HEK293 (cell line): ENCODE results near the gene CNPY2.

ENCODE experiments used
- CTCF ChIA-PET: fragments of 350-600 bp; formaldehyde crosslinking; extraction: SDS; loops from one replicate; lab custom pipeline; 2021; ENCODE audit warnings: antibody characterized with exemption; lab: Yijun Ruan, JAX
- POLR2A ChIA-PET: fragments of 300-600 bp; formaldehyde crosslinking; extraction: SDS; loops from one replicate; lab custom pipeline; 2020; ENCODE audit warnings: antibody characterized with exemption, inconsistent platforms; lab: Yijun Ruan, JAX
- H3K27ac ChIP-seq: fragments of 200-500 bp; sonication (Bioruptor generic); 2 replicates; pipeline ENCODE4 v1.5.1; 2014; ENCODE audit warnings: low read depth, low read length, control low read depth, inconsistent platforms; ENCODE audit errors: extremely low read depth
- H3K36me3 ChIP-seq, 2 experiments: fragments of 200-500 bp in 1 of 2; sonication (Bioruptor generic) in 1 of 2; 1 replicate in 1 of 2; 2 replicates in 1 of 2; pipeline ENCODE4 v1.5.1; 2014 to 2017; ENCODE audit warnings: inconsistent platforms in 2 of 2, low read length in 2 of 2; ENCODE audit not compliant: control insufficient read depth in 2 of 2, insufficient read depth in 1 of 2
- H3K4me1 ChIP-seq: fragments of 200-500 bp; sonication (Bioruptor generic); 2 replicates; pipeline ENCODE4 v1.5.1; 2014; ENCODE audit warnings: mild to moderate bottlenecking, low read length, inconsistent platforms; ENCODE audit not compliant: control insufficient read depth, insufficient read depth
- H3K4me3 ChIP-seq: 2 replicates; pipeline ENCODE4 v1.5.1; 2011; ENCODE audit warnings: low read depth, mild to moderate bottlenecking, control low read depth, low read length, moderate library complexity
- H3K9me3 ChIP-seq: fragments of 200-500 bp; sonication (Bioruptor generic); 2 replicates; pipeline ENCODE4 v1.5.1; 2014; ENCODE audit warnings: low read depth, low read length, inconsistent platforms; ENCODE audit not compliant: control insufficient read depth, insufficient read depth
- GFI1B ChIP-seq: fragments of 450-650 bp; formaldehyde crosslinking; IDR thresholded peaks from 2 replicates; pipeline ENCODE4 v1.5.1; 2016; ENCODE audit warnings: missing biosample characterization, missing genetic modification characterization
- GLI2 ChIP-seq: fragments of 450-650 bp; formaldehyde crosslinking; IDR thresholded peaks from 2 replicates; pipeline ENCODE4; 2017; ENCODE audit warnings: missing biosample characterization, missing genetic modification characterization, low read depth, borderline replicate concordance
- GLIS1 ChIP-seq: fragments of 450-650 bp; formaldehyde crosslinking; IDR thresholded peaks from 2 replicates; pipeline ENCODE4 v1.5.1; 2016; ENCODE audit warnings: missing biosample characterization, missing genetic modification characterization
- SALL2 ChIP-seq: fragments of 450-650 bp; formaldehyde crosslinking; IDR thresholded peaks from 2 replicates; pipeline ENCODE4 v1.5.0; 2017; ENCODE audit warnings: missing biosample characterization, mild to moderate bottlenecking, missing genetic modification characterization, borderline replicate concordance
- SP2 ChIP-seq: fragments of 450-650 bp; formaldehyde crosslinking; IDR thresholded peaks from 2 replicates; pipeline ENCODE4 v1.5.1; 2016; ENCODE audit warnings: missing biosample characterization, missing genetic modification characterization
- ZBTB48 ChIP-seq: fragments of 450-650 bp; formaldehyde crosslinking; IDR thresholded peaks from 2 replicates; pipeline ENCODE4 v1.5.1; 2016; ENCODE audit warnings: missing biosample characterization, missing genetic modification characterization
- ZNF175 ChIP-seq: fragments of 450-650 bp; formaldehyde crosslinking; IDR thresholded peaks from 2 replicates; pipeline ENCODE4 v1.5.1; 2016; ENCODE audit warnings: missing biosample characterization, missing genetic modification characterization
- ZNF350 ChIP-seq: fragments of 450-650 bp; formaldehyde crosslinking; IDR thresholded peaks from 2 replicates; pipeline ENCODE4 v1.5.0; 2017; ENCODE audit warnings: missing biosample characterization, mild to moderate bottlenecking, missing genetic modification characterization
- ZNF391 ChIP-seq: fragments of 450-650 bp; formaldehyde crosslinking; IDR thresholded peaks from 2 replicates; pipeline ENCODE4 v1.5.1; 2016; ENCODE audit warnings: low read depth, missing biosample characterization, missing genetic modification characterization, borderline replicate concordance
- ZNF549 ChIP-seq: fragments of 450-650 bp; IDR thresholded peaks from 2 replicates; pipeline ENCODE4 v1.5.1; 2018; ENCODE audit warnings: missing biosample characterization, missing genetic modification characterization, mild to moderate bottlenecking, inconsistent platforms, moderate library complexity
- ZNF560 ChIP-seq: fragments of 450-650 bp; formaldehyde crosslinking; IDR thresholded peaks from 2 replicates; pipeline ENCODE4 v1.5.1; 2017; ENCODE audit warnings: missing biosample characterization, missing genetic modification characterization, borderline replicate concordance
- ZNF571 ChIP-seq: fragments of 450-650 bp; formaldehyde crosslinking; IDR thresholded peaks from 2 replicates; pipeline ENCODE4 v1.5.0; 2017; ENCODE audit warnings: missing biosample characterization, missing genetic modification characterization
- ZNF596 ChIP-seq: fragments of 450-650 bp; IDR thresholded peaks from 2 replicates; pipeline ENCODE4 v1.5.0; 2018; ENCODE audit warnings: missing biosample characterization, mild to moderate bottlenecking, missing genetic modification characterization, moderate library complexity
- ZNF664 ChIP-seq: fragments of 450-650 bp; formaldehyde crosslinking; IDR thresholded peaks from 2 replicates; pipeline ENCODE4 v1.5.1; 2016; ENCODE audit warnings: missing biosample characterization, missing genetic modification characterization
- ZNF768 ChIP-seq: fragments of 450-650 bp; formaldehyde crosslinking; IDR thresholded peaks from 2 replicates; pipeline ENCODE4 v1.5.1; 2018; ENCODE audit warnings: missing biosample characterization, mild to moderate bottlenecking, missing genetic modification characterization
- TF ChIP-seq, protein P1 (sequence below): fragments of 450-650 bp; formaldehyde crosslinking; IDR thresholded peaks from 2 replicates; pipeline ENCODE4 v1.5.1; 2017; ENCODE audit warnings: missing biosample characterization, missing genetic modification characterization
- TF ChIP-seq, protein P2 (sequence below): fragments of 450-650 bp; formaldehyde crosslinking; IDR thresholded peaks from 2 replicates; pipeline ENCODE4 v1.5.1; 2016; ENCODE audit warnings: missing biosample characterization, missing genetic modification characterization
- TF ChIP-seq, protein P3 (sequence below): fragments of 450-650 bp; formaldehyde crosslinking; IDR thresholded peaks from 2 replicates; pipeline ENCODE4 v1.5.1; 2016; ENCODE audit warnings: missing biosample characterization, missing genetic modification characterization, low read depth
- TF ChIP-seq, protein P4 (sequence below): fragments of 450-650 bp; formaldehyde crosslinking; IDR thresholded peaks from 2 replicates; pipeline ENCODE4 v1.5.1; 2016; ENCODE audit warnings: missing biosample characterization, missing genetic modification characterization, borderline replicate concordance
- TF ChIP-seq, protein P5 (sequence below): fragments of 450-650 bp; formaldehyde crosslinking; IDR thresholded peaks from 2 replicates; pipeline ENCODE4 v1.5.0; 2017; ENCODE audit warnings: missing biosample characterization, missing genetic modification characterization, borderline replicate concordance

CNPY2 gene

DNA sequence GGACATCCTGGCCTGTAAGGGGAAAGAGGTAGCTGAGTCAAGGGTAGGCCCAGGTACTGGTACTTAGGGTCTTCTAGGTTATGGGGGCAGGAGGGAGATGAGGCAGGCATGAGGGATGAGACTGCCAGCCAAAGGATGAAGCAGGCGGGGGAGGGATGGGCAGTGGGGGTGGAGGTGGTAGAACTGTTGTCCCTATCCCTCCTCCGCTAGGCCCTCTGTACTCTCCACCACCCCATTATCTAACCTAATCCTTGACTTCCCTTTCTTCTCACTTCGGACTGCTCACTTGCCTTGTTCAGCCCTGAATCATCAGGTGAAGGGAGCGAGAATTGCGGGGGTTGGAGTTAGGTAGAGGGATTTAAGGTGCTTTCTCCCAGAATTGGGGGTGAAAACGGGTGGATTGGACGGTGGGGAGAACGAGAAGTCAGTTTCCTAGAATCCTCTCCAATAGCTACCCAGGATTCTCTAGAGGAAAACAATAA is 17.4 kb upstream of the CNPY2 start (continued):
- TF ChIP-seq, protein P1, sequence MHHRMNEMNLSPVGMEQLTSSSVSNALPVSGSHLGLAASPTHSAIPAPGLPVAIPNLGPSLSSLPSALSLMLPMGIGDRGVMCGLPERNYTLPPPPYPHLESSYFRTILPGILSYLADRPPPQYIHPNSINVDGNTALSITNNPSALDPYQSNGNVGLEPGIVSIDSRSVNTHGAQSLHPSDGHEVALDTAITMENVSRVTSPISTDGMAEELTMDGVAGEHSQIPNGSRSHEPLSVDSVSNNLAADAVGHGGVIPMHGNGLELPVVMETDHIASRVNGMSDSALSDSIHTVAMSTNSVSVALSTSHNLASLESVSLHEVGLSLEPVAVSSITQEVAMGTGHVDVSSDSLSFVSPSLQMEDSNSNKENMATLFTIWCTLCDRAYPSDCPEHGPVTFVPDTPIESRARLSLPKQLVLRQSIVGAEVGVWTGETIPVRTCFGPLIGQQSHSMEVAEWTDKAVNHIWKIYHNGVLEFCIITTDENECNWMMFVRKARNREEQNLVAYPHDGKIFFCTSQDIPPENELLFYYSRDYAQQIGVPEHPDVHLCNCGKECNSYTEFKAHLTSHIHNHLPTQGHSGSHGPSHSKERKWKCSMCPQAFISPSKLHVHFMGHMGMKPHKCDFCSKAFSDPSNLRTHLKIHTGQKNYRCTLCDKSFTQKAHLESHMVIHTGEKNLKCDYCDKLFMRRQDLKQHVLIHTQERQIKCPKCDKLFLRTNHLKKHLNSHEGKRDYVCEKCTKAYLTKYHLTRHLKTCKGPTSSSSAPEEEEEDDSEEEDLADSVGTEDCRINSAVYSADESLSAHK (tag by site-specific recombination), result peak; percentile 6; the same call in 1 of the 2 replicates

DNA sequence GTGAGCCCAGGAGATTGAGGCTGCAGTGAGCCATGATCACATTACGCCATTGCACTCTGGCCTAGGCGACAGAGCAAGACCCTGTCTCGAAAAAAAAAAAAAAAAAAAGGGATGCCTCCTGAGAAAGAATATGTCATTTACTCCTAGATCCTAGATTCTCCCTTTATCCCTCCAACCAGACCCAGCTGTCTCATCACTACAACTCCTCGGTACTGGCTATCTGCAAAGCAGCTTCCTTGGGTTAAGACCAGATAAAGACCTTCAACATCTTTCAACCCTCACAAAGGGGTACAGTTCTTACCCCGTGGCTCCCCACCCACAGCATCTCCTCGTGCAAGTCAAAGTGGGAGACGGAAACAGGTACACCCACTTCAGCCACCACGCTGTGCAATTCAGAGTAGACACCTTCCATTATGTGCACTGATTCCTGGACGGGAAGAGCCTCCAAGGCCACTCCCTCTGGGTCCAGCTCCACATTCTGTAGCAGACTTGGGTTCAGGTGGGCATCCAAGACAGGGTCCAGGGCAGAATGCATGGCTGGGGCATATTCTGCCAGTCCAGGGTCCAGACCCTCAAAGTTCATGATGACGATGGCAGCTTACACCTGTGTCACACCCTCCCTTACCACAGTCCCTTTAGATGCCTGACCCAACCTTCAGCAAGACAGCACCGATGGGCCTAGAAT is 16.9 kb upstream of the CNPY2 start:
- ChIA-PET CTCF (interaction anchor here (0.9 to 1.4 kb wide), 2 partner anchors 14 to 16 kb away, joined by 4 to 5 read pairs; no protein-coding TSS in a partner anchor), POLR2A (interaction anchor here (0.7 to 3.4 kb wide), 8 partner anchors 12 to 143 kb away, joined by 3 to 32 read pairs (median 4); partner anchors contain the start of genes CNPY2, SMARCC2 and STAT2)
- Histone ChIP-seq H3K4me3 (peak overlapping the region; percentile 63), H3K27ac (peak overlapping the region; percentile 80), H3K4me1 (peaks cover 5% of the 10 kb centered on the region), H3K36me3 (peaks cover 0 to 12% of the 10 kb centered on the region in 2 experiments; a peak in 2 of 3 replicates), H3K9me3 (no peaks in the 10 kb centered on the region)
- TF ChIP-seq ZNF350 (no peak), SP2 (no peak), ZNF560 (no peak), GLIS1 (tag by site-specific recombination) (no peak), ZNF768 (tag by site-specific recombination) (no peak), ZNF596 (tag by site-specific recombination) (no peak), SALL2 (tag by site-specific recombination) (no peak), GLI2 (no peak)
- TF ChIP-seq, protein P2, sequence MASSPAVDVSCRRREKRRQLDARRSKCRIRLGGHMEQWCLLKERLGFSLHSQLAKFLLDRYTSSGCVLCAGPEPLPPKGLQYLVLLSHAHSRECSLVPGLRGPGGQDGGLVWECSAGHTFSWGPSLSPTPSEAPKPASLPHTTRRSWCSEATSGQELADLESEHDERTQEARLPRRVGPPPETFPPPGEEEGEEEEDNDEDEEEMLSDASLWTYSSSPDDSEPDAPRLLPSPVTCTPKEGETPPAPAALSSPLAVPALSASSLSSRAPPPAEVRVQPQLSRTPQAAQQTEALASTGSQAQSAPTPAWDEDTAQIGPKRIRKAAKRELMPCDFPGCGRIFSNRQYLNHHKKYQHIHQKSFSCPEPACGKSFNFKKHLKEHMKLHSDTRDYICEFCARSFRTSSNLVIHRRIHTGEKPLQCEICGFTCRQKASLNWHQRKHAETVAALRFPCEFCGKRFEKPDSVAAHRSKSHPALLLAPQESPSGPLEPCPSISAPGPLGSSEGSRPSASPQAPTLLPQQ (tag by site-specific recombination), result no peak
- TF ChIP-seq, protein P3, sequence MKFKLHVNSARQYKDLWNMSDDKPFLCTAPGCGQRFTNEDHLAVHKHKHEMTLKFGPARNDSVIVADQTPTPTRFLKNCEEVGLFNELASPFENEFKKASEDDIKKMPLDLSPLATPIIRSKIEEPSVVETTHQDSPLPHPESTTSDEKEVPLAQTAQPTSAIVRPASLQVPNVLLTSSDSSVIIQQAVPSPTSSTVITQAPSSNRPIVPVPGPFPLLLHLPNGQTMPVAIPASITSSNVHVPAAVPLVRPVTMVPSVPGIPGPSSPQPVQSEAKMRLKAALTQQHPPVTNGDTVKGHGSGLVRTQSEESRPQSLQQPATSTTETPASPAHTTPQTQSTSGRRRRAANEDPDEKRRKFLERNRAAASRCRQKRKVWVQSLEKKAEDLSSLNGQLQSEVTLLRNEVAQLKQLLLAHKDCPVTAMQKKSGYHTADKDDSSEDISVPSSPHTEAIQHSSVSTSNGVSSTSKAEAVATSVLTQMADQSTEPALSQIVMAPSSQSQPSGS (tag by site-specific recombination), result no peak
- TF ChIP-seq, protein P4, sequence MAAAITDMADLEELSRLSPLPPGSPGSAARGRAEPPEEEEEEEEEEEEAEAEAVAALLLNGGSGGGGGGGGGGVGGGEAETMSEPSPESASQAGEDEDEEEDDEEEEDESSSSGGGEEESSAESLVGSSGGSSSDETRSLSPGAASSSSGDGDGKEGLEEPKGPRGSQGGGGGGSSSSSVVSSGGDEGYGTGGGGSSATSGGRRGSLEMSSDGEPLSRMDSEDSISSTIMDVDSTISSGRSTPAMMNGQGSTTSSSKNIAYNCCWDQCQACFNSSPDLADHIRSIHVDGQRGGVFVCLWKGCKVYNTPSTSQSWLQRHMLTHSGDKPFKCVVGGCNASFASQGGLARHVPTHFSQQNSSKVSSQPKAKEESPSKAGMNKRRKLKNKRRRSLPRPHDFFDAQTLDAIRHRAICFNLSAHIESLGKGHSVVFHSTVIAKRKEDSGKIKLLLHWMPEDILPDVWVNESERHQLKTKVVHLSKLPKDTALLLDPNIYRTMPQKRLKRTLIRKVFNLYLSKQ, result no peak
- TF ChIP-seq, all 188 proteins: peak for 0

DNA sequence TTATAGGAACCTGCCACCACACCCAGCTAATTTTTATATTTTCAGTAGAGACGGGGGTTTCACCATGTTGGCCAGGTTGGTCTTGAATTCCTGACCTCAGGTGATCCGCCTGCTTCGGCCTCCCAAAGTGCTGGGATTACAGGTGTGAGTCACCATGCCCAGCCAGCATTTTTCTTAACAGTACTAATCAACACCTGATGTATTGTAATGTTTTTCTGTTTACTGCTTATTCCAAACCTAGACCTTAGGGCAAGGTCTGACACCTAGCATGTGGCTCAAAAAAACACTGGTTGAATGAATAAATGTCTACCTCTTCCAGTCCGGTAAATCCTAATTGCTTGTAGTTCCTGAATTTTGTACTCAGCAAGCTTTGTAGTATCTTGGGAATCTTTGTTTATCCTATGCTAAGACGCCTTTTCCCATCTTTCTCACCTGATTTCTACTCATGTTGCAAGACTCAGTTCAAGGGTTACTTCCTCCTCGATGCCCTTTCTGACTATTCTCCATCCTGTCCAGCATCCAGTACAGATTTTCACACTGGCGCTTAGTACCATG is 15.2 kb upstream of the CNPY2 start:
- Histone ChIP-seq H3K4me3 (no peak overlapping the region), H3K9me3 (no peaks in the 10 kb centered on the region), H3K27ac (no peak overlapping the region), H3K4me1 (peaks cover 5% of the 10 kb centered on the region), H3K36me3 (peaks cover 5 to 28% of the 10 kb centered on the region in 2 experiments)
- CTCF ChIA-PET, result no interaction called here
- POLR2A ChIA-PET, result interaction anchor here (1.9 kb wide), 1 partner anchor 15 kb away, joined by 7 read pairs; the partner anchor contains the start of gene CNPY2
- TF ChIP-seq ZNF571 (tag by site-specific recombination) (no peak), GFI1B (no peak), ZNF175 (no peak), ZNF549 (tag by site-specific recombination) (no peak), GLI2 (no peak), ZNF391 (no peak), ZNF664 (no peak), ZBTB48 (no peak)
- TF ChIP-seq, protein P3 (tag by site-specific recombination), result no peak
- TF ChIP-seq, protein P5, sequence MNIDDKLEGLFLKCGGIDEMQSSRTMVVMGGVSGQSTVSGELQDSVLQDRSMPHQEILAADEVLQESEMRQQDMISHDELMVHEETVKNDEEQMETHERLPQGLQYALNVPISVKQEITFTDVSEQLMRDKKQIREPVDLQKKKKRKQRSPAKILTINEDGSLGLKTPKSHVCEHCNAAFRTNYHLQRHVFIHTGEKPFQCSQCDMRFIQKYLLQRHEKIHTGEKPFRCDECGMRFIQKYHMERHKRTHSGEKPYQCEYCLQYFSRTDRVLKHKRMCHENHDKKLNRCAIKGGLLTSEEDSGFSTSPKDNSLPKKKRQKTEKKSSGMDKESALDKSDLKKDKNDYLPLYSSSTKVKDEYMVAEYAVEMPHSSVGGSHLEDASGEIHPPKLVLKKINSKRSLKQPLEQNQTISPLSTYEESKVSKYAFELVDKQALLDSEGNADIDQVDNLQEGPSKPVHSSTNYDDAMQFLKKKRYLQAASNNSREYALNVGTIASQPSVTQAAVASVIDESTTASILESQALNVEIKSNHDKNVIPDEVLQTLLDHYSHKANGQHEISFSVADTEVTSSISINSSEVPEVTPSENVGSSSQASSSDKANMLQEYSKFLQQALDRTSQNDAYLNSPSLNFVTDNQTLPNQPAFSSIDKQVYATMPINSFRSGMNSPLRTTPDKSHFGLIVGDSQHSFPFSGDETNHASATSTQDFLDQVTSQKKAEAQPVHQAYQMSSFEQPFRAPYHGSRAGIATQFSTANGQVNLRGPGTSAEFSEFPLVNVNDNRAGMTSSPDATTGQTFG (tag by site-specific recombination), result no peak
